Breast epithelium (tissue), 3 donors: ENCODE measurements around the gene UFD1.

ENCODE experiments used
- POLR2A ChIP-seq: fragments of 450-650 bp; IDR thresholded peaks from one replicate; pipeline ENCODE4 v1.6.1; 2016; ENCODE audit warnings: antibody characterized with exemption, mild to moderate bottlenecking, moderate library complexity
- POLR2AphosphoS5 ChIP-seq, 3 donors: sonication (generic); formaldehyde crosslinking; IDR thresholded peaks; one replicate each; pipeline ENCODE4 v1.6.1; 2017; ENCODE audit warnings: antibody characterized with exemption in 3 of 3
- TF ChIP-seq, protein P1 (sequence below), 3 donors: fragments of 450-650 bp; IDR thresholded peaks; one replicate each; pipeline ENCODE4 v1.5.1; 2016 to 2017; ENCODE audit warnings: antibody characterized with exemption in 3 of 3, mild to moderate bottlenecking in 3 of 3, moderate library complexity in 3 of 3

DNA sequence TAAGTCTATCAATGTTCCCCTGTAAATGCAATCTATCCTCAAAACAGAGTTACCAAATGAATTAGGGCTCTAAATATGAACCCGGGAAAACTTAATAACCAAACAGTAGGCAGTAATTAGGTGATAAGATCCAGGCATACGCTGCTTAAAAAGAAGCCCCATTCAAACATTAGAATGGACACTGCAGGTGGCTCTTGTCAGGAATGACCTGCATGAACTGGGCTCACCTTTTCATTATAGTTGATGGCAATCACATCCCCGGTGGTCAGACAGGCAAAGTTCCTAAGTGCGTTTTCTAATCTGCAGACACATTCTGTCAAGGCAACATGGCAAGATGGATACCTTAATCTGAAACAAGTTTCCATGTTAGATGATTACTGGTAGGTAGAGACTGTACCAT lies 14.0 kb downstream of the UFD1 start:
- TF ChIP-seq POLR2AphosphoS5 (IDR thresholded peaks at IDR 0.05) (no peak), POLR2A (no peak)
- TF ChIP-seq, protein P1, sequence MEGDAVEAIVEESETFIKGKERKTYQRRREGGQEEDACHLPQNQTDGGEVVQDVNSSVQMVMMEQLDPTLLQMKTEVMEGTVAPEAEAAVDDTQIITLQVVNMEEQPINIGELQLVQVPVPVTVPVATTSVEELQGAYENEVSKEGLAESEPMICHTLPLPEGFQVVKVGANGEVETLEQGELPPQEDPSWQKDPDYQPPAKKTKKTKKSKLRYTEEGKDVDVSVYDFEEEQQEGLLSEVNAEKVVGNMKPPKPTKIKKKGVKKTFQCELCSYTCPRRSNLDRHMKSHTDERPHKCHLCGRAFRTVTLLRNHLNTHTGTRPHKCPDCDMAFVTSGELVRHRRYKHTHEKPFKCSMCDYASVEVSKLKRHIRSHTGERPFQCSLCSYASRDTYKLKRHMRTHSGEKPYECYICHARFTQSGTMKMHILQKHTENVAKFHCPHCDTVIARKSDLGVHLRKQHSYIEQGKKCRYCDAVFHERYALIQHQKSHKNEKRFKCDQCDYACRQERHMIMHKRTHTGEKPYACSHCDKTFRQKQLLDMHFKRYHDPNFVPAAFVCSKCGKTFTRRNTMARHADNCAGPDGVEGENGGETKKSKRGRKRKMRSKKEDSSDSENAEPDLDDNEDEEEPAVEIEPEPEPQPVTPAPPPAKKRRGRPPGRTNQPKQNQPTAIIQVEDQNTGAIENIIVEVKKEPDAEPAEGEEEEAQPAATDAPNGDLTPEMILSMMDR (IDR thresholded peaks at IDR 0.05), result no peak
